MM.1S (cell line): ENCODE results near the gene ZNF506.

ENCODE experiments used
- DNase-seq: peaks from one replicate; pipeline ENCODE4 v3.0.0-alpha.2; 2015
- H2AFZ ChIP-seq: fragments of 300-600 bp; sonication (generic); 2 replicates; pipeline ENCODE4 v1.6.0; 2016; ENCODE audit warnings: antibody characterized with exemption, low read length
- H3F3A ChIP-seq: fragments of 300-600 bp; sonication (generic); 2 replicates; pipeline ENCODE4 v1.6.1; 2016; ENCODE audit warnings: mild to moderate bottlenecking, antibody characterized with exemption, low read length, moderate library complexity, mixed read lengths; ENCODE audit not compliant: insufficient read depth
- H3K27ac ChIP-seq: fragments of 300-600 bp; sonication (generic); 2 replicates; pipeline ENCODE4 v1.5.1; 2016; ENCODE audit warnings: mild to moderate bottlenecking, low read length
- H3K27me3 ChIP-seq: fragments of 300-600 bp; sonication (generic); replicated peaks from 2 replicates; pipeline ENCODE4 v1.6.0; 2016; ENCODE audit warnings: low read length; ENCODE audit not compliant: insufficient read depth
- H3K36me3 ChIP-seq: fragments of 300-600 bp; sonication (generic); replicated peaks from 2 replicates; pipeline ENCODE4 v1.6.1; 2016; ENCODE audit warnings: mild to moderate bottlenecking, low read length, mixed read lengths; ENCODE audit not compliant: insufficient read depth
- H3K4me1 ChIP-seq: fragments of 300-600 bp; sonication (generic); 2 replicates; pipeline ENCODE4 v1.6.1; 2016; ENCODE audit warnings: low read length, mixed read lengths
- H3K4me2 ChIP-seq: fragments of 300-600 bp; sonication (generic); 2 replicates; pipeline ENCODE4 v1.6.0; 2016; ENCODE audit warnings: low read depth, low read length
- H3K4me3 ChIP-seq: fragments of 300-600 bp; sonication (generic); 2 replicates; pipeline ENCODE4 v1.5.1; 2016; ENCODE audit warnings: low read length, mixed read lengths
- H3K79me2 ChIP-seq: fragments of 300-600 bp; sonication (generic); 2 replicates; pipeline ENCODE4 v1.6.1; 2016; ENCODE audit warnings: mixed run types, low read length, mixed read lengths
- H3K9ac ChIP-seq: fragments of 300-600 bp; sonication (generic); 2 replicates; pipeline ENCODE4 v1.6.1; 2016; ENCODE audit warnings: low read length, mixed read lengths
- H3K9me2 ChIP-seq: fragments of 300-600 bp; sonication (generic); replicated peaks from 2 replicates; pipeline ENCODE4 v1.6.1; 2016; ENCODE audit warnings: mild to moderate bottlenecking, low read length, mixed read lengths; ENCODE audit not compliant: insufficient read depth
- H3K9me3 ChIP-seq: fragments of 300-600 bp; sonication (generic); replicated peaks from 2 replicates; pipeline ENCODE4 v1.6.1; 2016; ENCODE audit warnings: mild to moderate bottlenecking, low read length, mixed read lengths; ENCODE audit not compliant: insufficient read depth
- H4K20me1 ChIP-seq: fragments of 300-600 bp; sonication (generic); 2 replicates; pipeline ENCODE4 v1.6.1; 2016; ENCODE audit warnings: mild to moderate bottlenecking, low read length, moderate library complexity, mixed read lengths; ENCODE audit not compliant: insufficient read depth
- CTCF ChIP-seq: fragments of 300-600 bp; sonication (generic); IDR thresholded peaks from 2 replicates; pipeline ENCODE4 v1.5.1; 2016; ENCODE audit warnings: antibody characterized with exemption, low read length, mixed read lengths
- EZH2 ChIP-seq: fragments of 300-600 bp; sonication (generic); optimal IDR thresholded peaks from 2 replicates; pipeline ENCODE3; 2017; ENCODE audit warnings: low read depth, mild to moderate bottlenecking, antibody characterized with exemption, low read length, mixed read lengths
- EZH2phosphoT487 ChIP-seq: fragments of 300-600 bp; sonication (generic); IDR thresholded peaks from 2 replicates; pipeline ENCODE4 v1.6.1; 2018; ENCODE audit warnings: antibody characterized with exemption, low read length

The ZNF506 gene

GRCh38 chr19:19750842-19751790, 70.4 kb downstream of the ZNF506 start:
- H3K4me3 ChIP-seq: no peak overlapping the region
- no peak overlapping the region for H3K9ac ChIP-seq

GRCh38 chr19:19749908-19750841, 71.4 kb downstream of the ZNF506 start:
- H3K9me3 ChIP-seq: no peaks in the 10 kb centered on the region
- H3K27ac ChIP-seq: no peak overlapping the region
- no peaks in the 10 kb centered on the region for H3K4me1 ChIP-seq
- no peak for DNase-seq
- H3K27me3 ChIP-seq: no peaks in the 10 kb centered on the region
- no peak overlapping the region for H3K4me2 ChIP-seq
- TF ChIP-seq CTCF (no peak), EZH2 (no peak), EZH2phosphoT487 (no peak)
- H3K4me3 ChIP-seq: no peak overlapping the region
- H3K36me3 ChIP-seq: no peaks in the 10 kb centered on the region
- H3K9ac ChIP-seq: no peak overlapping the region
- no peak overlapping the region for H2AFZ ChIP-seq
- H3K79me2 ChIP-seq: no peaks in the 10 kb centered on the region
- H3F3A ChIP-seq: no peaks in the 10 kb centered on the region
- H4K20me1 ChIP-seq: no peaks in the 10 kb centered on the region
- H3K9me2 ChIP-seq: no peaks in the 10 kb centered on the region

More at GRCh38 chr19:19750842-19751790, 70.4 kb downstream of the ZNF506 start:
- no peak overlapping the region for H3K27ac ChIP-seq
- H3K9me2 ChIP-seq: no peaks in the 10 kb centered on the region
- no peaks in the 10 kb centered on the region for H3F3A ChIP-seq
- TF ChIP-seq EZH2 (no peak), EZH2phosphoT487 (no peak), CTCF (no peak)
- no peaks in the 10 kb centered on the region for H4K20me1 ChIP-seq
- no peaks in the 10 kb centered on the region for H3K36me3 ChIP-seq
- no peak for DNase-seq
- no peak overlapping the region for H3K4me2 ChIP-seq
- no peak overlapping the region for H2AFZ ChIP-seq
- H3K79me2 ChIP-seq: no peaks in the 10 kb centered on the region
- H3K4me1 ChIP-seq: no peaks in the 10 kb centered on the region
- H3K9me3 ChIP-seq: no peaks in the 10 kb centered on the region
- no peaks in the 10 kb centered on the region for H3K27me3 ChIP-seq

GRCh38 chr19:19749117-19749907, 72.2 kb downstream of the ZNF506 start:
- no peaks in the 10 kb centered on the region for H3F3A ChIP-seq
- H4K20me1 ChIP-seq: no peaks in the 10 kb centered on the region
- no peak overlapping the region for H3K4me3 ChIP-seq
- no peaks in the 10 kb centered on the region for H3K4me1 ChIP-seq
- no peak overlapping the region for H3K27ac ChIP-seq
- DNase-seq: no peak
- H3K27me3 ChIP-seq: no peaks in the 10 kb centered on the region
- no peaks in the 10 kb centered on the region for H3K9me3 ChIP-seq
- no peaks in the 10 kb centered on the region for H3K79me2 ChIP-seq
- H3K9ac ChIP-seq: no peak overlapping the region
- no peak overlapping the region for H3K4me2 ChIP-seq
- TF ChIP-seq EZH2 (no peak), CTCF (no peak), EZH2phosphoT487 (no peak)
- H2AFZ ChIP-seq: no peak overlapping the region
- H3K36me3 ChIP-seq: no peaks in the 10 kb centered on the region
- no peaks in the 10 kb centered on the region for H3K9me2 ChIP-seq
